ENCODE results near the gene PERP. TPM values are rescaled to one million over a fixed set of nuclear protein-coding genes. Genes with fewer than 3 reads are reported as not detected.
A peak's percentile ranks its signal among the peaks of the same experiment; 100 is the strongest.
"Not testable (repeated sequence)": the region's sequence is repeated elsewhere in the genome, so short reads cannot be mapped to it uniquely, and the experiment has no call there.

The PERP gene
- total RNA-seq = under 0.01 TPM

- DNase-seq (ENCODE audit: low read depth in 2 of 3, low spot score in 2 of 3) = peak; percentile 43 to 70 (median 49)
These were observed at the start of gene PERP for GRCh38 chr6:138107078-138107751. PERP (minus strand) TSS chr6:138107419; CDS start chr6:138107340, 79 bp downstream.

GRCh38 chr6:138155443-138155842 is 48.2 kb upstream of the PERP start:
- no peak for DNase-seq (ENCODE audit: low read depth in 2 of 3, low spot score in 2 of 3)

GRCh38 chr6:138146544-138146943 is 39.3 kb upstream of the PERP start:
- DNase-seq (ENCODE audit: low read depth in 2 of 3, low spot score in 2 of 3) = no peak

GRCh38 chr6:138145402-138145801 is 38.2 kb upstream of the PERP start:
- no peak for DNase-seq (ENCODE audit: low read depth in 2 of 3, low spot score in 2 of 3)

DNA sequence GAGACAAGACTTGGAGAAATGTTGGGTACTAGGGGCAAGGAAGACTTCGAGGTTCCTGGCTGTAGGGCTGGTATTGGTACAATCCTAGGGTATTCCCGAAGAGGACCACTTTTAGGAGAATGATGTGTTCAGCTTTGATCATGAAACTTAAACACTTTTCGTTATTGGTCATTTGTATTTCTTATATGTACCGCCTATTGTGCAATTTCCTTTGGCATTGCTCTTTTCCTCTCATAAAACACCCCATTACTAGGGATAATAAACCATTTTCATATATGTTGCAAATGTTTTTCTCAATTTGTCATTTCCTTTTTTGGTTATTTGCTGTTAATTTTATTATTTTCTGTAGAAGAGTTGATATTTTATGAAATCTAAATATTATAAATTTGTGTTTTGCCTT is 35.6 kb upstream of the PERP start:
- DNase-seq (ENCODE audit: low read depth in 2 of 3, low spot score in 2 of 3) = no peak

- no peak for DNase-seq (ENCODE audit: low read depth in 2 of 3, low spot score in 2 of 3)
These were observed 22.0 kb upstream of the PERP start for GRCh38 chr6:138129190-138129589.

DNA sequence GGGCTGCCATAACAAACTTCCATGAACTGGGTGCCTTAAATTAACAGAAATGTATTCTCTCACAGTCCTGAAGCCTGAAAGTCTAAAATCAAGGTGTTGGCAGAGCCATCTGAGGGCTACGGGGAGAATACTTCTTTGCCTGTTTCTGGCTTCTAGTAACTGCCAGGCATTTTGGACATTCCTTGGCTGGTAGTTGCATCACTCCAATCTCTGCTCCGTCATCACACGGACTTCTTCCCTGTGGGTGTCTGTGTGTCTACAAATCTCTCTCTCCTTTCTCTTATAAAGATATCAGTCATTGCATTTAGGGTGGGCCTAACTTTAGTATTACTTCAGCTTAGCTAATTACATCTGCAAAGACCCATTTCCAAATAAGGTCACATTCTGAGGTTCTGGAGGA is 20.9 kb upstream of the PERP start:
- no peak for DNase-seq (ENCODE audit: low read depth in 2 of 3, low spot score in 2 of 3)

- no peak for DNase-seq (ENCODE audit: low read depth in 2 of 3, low spot score in 2 of 3)
These were observed 16.9 kb upstream of the PERP start for GRCh38 chr6:138124096-138124495.

DNA sequence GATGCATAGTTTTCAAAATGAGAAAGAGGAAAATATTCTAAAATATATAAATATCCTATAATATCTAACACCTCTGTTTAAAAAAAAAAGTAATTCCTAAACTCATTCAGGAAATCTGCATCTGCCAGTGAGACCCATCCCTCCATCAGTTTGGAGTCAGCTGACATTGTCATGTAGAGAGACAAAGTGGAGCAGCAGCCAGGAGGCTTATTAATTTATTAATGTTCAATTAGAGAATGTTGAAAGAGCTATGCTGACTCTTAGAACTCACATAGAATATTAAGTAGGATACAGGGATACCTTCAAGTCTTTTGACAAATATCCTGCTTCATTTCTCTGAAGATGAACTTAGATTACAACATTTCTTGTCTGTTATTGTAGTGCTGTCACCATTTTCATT is 12.8 kb upstream of the PERP start:
- DNase-seq (ENCODE audit: low read depth in 2 of 3, low spot score in 2 of 3) = no peak

- not testable (repeated sequence) for DNase-seq (ENCODE audit: low read depth in 2 of 3, low spot score in 2 of 3)
These were observed 12.0 kb upstream of the PERP start for GRCh38 chr6:138119229-138119628.

GRCh38 chr6:138117376-138117914 is 10.2 kb upstream of the PERP start:
- DNase-seq (ENCODE audit: low read depth in 2 of 3, low spot score in 2 of 3) = no peak

DNA sequence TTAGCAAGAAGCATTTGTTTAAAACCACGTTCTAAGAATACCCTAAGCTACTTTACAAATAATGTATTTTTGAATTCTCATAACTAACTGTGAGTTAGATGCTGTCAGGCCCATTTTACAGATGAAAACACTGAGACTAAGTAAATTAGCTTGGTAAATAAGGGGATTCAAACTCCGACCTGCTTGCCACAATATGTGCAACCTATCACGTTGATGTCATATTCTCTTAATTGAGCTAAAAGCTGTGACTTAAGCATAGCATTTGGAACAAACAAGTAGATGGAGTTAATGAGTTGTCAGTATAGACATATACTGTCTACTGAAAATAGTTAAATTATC is 9.4 kb upstream of the PERP start:
- no peak for DNase-seq (ENCODE audit: low read depth in 2 of 3, low spot score in 2 of 3)

DNA sequence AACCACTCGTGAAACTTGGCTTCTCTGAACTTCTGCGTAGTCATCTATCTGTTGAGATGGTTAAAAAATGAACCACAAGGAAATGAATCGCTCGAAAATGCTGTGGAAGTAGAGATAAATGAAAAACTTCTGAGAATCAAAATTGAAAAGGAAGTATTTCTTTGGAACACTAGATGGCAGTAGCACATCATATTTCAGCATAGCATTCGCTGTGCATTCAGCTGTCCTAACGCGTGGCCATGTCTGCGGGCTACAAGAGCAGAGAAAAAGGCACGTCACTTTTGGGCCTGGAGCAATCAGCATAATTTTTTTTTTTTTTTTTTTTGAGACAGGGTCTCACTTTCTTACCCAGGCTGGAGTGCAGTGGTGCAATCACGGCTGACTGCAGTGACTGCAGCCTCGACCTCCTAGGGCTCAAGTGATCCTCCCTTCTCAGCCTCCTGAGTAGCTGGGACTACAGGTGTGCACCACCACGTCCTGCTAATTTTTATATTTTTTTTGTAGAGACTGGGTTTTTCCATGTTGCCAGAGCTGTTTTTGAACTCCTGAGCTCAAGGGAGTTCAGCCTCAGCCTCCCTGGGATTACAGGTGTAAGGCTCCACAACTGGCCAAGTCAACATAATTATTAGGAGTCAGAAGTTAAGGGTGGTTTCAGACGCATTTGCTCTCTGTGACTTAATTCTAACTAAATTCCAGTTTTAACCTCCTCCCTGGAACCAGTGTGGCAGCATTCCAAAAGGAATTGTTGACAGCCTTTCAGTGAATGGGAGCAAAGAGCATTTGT is 8.8 kb upstream of the PERP start:
- peak in 2 of 3 donors; percentile 75 to 87 for DNase-seq (ENCODE audit: low read depth in 2 of 3, low spot score in 2 of 3)

DNA sequence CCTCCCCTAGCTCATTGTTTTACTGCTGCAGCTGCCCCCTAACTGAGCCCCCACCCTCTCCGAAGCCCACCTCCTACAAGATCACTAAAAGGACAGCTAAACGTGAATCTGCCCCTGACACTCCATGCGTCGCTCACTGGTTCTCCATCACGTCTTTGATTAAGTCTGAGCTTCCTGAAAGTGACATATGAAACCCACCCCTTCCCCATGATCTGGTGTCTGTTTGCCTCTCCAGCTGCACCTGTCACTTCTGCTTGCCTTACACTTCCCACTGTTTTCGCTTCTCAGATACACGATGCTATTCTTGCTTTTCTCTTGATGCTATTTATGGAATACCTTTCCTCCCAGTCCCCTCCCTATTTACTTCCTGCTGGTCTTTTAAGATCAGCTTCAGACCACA is 8.0 kb upstream of the PERP start:
- peak in 1 of 3 donors; percentile 19 for DNase-seq (ENCODE audit: low read depth in 2 of 3, low spot score in 2 of 3)

GRCh38 chr6:138113588-138114210 is 6.5 kb upstream of the PERP start:
- no peak for DNase-seq (ENCODE audit: low read depth in 2 of 3, low spot score in 2 of 3)

GRCh38 chr6:138110229-138110628 is 3.0 kb upstream of the PERP start:
- DNase-seq (ENCODE audit: low read depth in 2 of 3, low spot score in 2 of 3) = no peak

- peak; percentile 52 to 80 (median 65) for DNase-seq (ENCODE audit: low read depth in 2 of 3, low spot score in 2 of 3)
These were observed 2.1 kb upstream of the PERP start for GRCh38 chr6:138109042-138109997.

DNA sequence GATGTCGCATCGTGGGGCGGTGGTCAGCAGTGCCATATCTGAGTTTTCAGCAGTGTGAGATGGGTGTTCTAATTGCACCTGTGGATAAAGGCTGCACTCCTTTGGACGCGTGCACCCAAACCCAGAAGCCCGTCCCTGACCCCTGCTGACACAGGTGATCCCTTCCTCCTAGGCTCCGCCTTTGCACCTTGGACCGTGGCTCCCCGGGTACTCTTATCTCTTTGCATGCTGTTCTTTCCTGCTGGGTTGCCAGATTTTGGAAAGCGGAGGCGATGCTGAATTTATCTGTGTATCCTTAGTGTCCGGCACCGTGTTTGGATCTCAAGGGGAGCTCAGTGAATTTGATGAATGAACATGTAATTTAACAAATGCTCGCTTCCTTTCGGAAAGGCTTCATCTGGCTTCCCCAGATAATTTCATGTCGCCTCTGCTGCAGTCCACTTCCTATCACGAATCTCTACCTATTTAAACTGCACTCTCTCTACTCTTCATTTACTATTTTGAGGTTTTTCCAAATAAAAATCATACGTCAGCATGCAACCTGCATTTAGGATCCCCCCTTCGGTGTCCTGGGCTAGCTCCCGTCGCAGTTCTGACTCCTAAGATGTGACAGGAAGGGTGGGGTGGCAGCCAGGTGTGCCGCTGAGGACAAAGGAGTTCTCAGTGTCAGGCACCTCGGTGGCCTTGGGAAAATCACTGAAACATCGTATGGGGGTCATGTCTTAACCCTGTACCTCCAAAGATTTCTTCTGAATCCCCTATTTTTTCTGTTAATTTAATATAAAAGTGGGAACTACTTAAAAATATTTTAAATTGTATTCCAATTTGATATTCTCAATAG is 753 bp upstream of the PERP start:
- peak in 1 of 3 donors; percentile 19 for DNase-seq (ENCODE audit: low read depth in 2 of 3, low spot score in 2 of 3)

DNA sequence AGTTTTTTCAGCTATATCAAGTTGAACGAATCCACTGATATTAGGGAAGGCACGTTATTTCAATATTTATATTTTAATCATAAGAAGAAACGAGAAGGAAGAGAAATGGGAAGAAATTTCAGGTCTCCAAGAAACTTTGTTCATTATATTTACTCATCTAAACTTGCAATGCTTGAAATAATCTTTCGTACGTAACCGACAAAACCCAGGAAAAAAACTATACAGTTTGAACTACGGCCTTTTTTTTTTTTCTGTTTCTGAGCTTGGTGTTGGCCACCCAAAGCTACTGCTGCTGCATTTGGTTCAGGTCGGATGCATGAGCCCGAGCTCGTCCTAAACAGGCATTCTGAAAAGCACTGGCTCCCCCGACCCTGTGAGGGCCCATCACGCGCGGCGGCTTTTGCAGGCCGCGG is 548 bp downstream of the PERP start:
- DNase-seq (ENCODE audit: low read depth in 2 of 3, low spot score in 2 of 3) = no peak

Data from hematopoietic multipotent progenitor cell (in vitro differentiated cells).